Pons (tissue), 1 donor: ENCODE results near the gene LMO7.
"Not testable (repeated sequence)": the region's sequence is repeated elsewhere in the genome, so short reads cannot be mapped to it uniquely, and the experiment has no call there.

Source experiments
- DNase-seq: peaks from one replicate; pipeline ENCODE4 v3.0.0-alpha.2; 2016; ENCODE audit warnings: low spot score

LMO7 gene

GRCh38 chr13:75699062-75699461 lies 62.9 kb downstream of the LMO7 start:
- DNase-seq = no peak

GRCh38 chr13:75699717-75700116 lies 63.6 kb downstream of the LMO7 start:
- not testable (repeated sequence) for DNase-seq

GRCh38 chr13:75700552-75700951 lies 64.4 kb downstream of the LMO7 start:
- no peak for DNase-seq

GRCh38 chr13:75702476-75702875 lies 66.3 kb downstream of the LMO7 start:
- no peak for DNase-seq

GRCh38 chr13:75703769-75704168 lies 67.6 kb downstream of the LMO7 start:
- no peak for DNase-seq

- DNase-seq = no peak
These were observed 68.2 kb downstream of the LMO7 start for GRCh38 chr13:75704194-75704926.

- DNase-seq = no peak
These were observed 68.8 kb downstream of the LMO7 start for GRCh38 chr13:75704927-75705288.

- no peak for DNase-seq
These were observed 69.3 kb downstream of the LMO7 start for GRCh38 chr13:75705395-75705794.

GRCh38 chr13:75705908-75706307 lies 69.8 kb downstream of the LMO7 start:
- no peak for DNase-seq

GRCh38 chr13:75713852-75714251 lies 77.7 kb downstream of the LMO7 start:
- DNase-seq = no peak

GRCh38 chr13:75715601-75716523 lies 79.7 kb downstream of the LMO7 start:
- no peak for DNase-seq

- DNase-seq = no peak
These were observed 81.4 kb downstream of the LMO7 start for GRCh38 chr13:75717525-75717924.

- no peak for DNase-seq
These were observed 85.2 kb downstream of the LMO7 start for GRCh38 chr13:75721307-75721706.

GRCh38 chr13:75723901-75724300 lies 87.8 kb downstream of the LMO7 start:
- no peak for DNase-seq

- no peak for DNase-seq
These were observed 88.8 kb downstream of the LMO7 start for GRCh38 chr13:75724752-75725517.

GRCh38 chr13:75725736-75726135 lies 89.6 kb downstream of the LMO7 start:
- DNase-seq = no peak

- DNase-seq = no peak
These were observed 90.2 kb downstream of the LMO7 start for GRCh38 chr13:75726306-75726705.

- not testable (repeated sequence) for DNase-seq
These were observed 97.0 kb downstream of the LMO7 start for GRCh38 chr13:75733113-75733512.

GRCh38 chr13:75736173-75736572 lies 100.0 kb downstream of the LMO7 start:
- no peak for DNase-seq

- DNase-seq = no peak
These were observed 102.7 kb downstream of the LMO7 start for GRCh38 chr13:75738841-75739240.

- DNase-seq = no peak
These were observed 103.2 kb downstream of the LMO7 start for GRCh38 chr13:75739244-75739868.

GRCh38 chr13:75740031-75740430 lies 103.9 kb downstream of the LMO7 start:
- no peak for DNase-seq
